ENCODE data around the gene DIS3L2.

The DIS3L2 gene

GRCh38 chr2:232319067-232319802 lies 357.7 kb downstream of the DIS3L2 start:
- TF ChIP-seq SIN3A (IDR thresholded peaks at IDR 0.05; ENCODE audit: borderline replicate concordance, insufficient read depth, low read length) (no peak), TAF1 (IDR thresholded peaks at IDR 0.05; ENCODE audit: borderline replicate concordance, insufficient read depth, low read length) (no peak), REST (IDR thresholded peaks at IDR 0.05; ENCODE audit: insufficient read depth in 1 of 2, low read depth in 2 of 2, low read length in 2 of 2) (no peak), POLR2AphosphoS5 (IDR thresholded peaks at IDR 0.05; ENCODE audit: low read depth, low read length) (no peak), FOXP2 (optimal IDR thresholded peaks at IDR 0.05; ENCODE audit: borderline replicate concordance, extremely low read depth, extremely low read length, insufficient read depth) (no peak)

- TF ChIP-seq REST (IDR thresholded peaks at IDR 0.05; ENCODE audit: insufficient read depth in 1 of 2, low read depth in 2 of 2, low read length in 2 of 2) (no peak), TAF1 (IDR thresholded peaks at IDR 0.05; ENCODE audit: borderline replicate concordance, insufficient read depth, low read length) (no peak), FOXP2 (optimal IDR thresholded peaks at IDR 0.05; ENCODE audit: borderline replicate concordance, extremely low read depth, extremely low read length, insufficient read depth) (no peak), POLR2AphosphoS5 (IDR thresholded peaks at IDR 0.05; ENCODE audit: low read depth, low read length) (no peak), SIN3A (IDR thresholded peaks at IDR 0.05; ENCODE audit: borderline replicate concordance, insufficient read depth, low read length) (no peak)
Measured at GRCh38 chr2:232319803-232320442, 358.4 kb downstream of the DIS3L2 start.

DNA sequence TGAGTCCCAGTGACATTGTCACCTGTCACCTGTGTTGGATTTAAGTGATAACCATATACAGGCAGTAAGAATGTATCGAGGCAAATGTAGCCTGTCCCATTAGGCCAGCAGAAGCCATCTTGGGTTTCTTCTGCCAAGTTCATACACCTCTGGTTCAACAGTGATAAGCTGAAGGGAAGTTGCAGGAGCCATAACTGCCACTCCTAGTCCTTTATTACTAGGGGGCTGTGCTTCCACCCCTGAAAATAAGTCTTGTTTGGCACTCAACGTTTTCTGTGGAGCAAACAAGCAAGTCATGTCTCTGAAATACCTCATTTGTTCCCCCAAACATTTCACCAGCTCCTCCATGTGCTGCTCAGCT lies 358.9 kb downstream of the DIS3L2 start:
- no peak for TF ChIP-seq SIN3A (IDR thresholded peaks at IDR 0.05; ENCODE audit: borderline replicate concordance, insufficient read depth, low read length)
- TF ChIP-seq TAF1 (IDR thresholded peaks at IDR 0.05; ENCODE audit: borderline replicate concordance, insufficient read depth, low read length): no peak
- no peak for TF ChIP-seq FOXP2 (optimal IDR thresholded peaks at IDR 0.05; ENCODE audit: borderline replicate concordance, extremely low read depth, extremely low read length, insufficient read depth)
- TF ChIP-seq POLR2AphosphoS5 (IDR thresholded peaks at IDR 0.05; ENCODE audit: low read depth, low read length): no peak
- TF ChIP-seq REST (IDR thresholded peaks at IDR 0.05; ENCODE audit: insufficient read depth in 1 of 2, low read depth in 2 of 2, low read length in 2 of 2): no peak

GRCh38 chr2:232321156-232321816 lies 359.8 kb downstream of the DIS3L2 start:
- TF ChIP-seq TAF1 (IDR thresholded peaks at IDR 0.05; ENCODE audit: borderline replicate concordance, insufficient read depth, low read length) (no peak), POLR2AphosphoS5 (IDR thresholded peaks at IDR 0.05; ENCODE audit: low read depth, low read length) (no peak), FOXP2 (optimal IDR thresholded peaks at IDR 0.05; ENCODE audit: borderline replicate concordance, extremely low read depth, extremely low read length, insufficient read depth) (no peak), SIN3A (IDR thresholded peaks at IDR 0.05; ENCODE audit: borderline replicate concordance, insufficient read depth, low read length) (no peak), REST (IDR thresholded peaks at IDR 0.05; ENCODE audit: insufficient read depth in 1 of 2, low read depth in 2 of 2, low read length in 2 of 2) (no peak)

Data from PFSK-1 (cell line).